HG03066 (cell line): ENCODE data around the gene RNF169.
"Not testable (repeated sequence)": the region's sequence is repeated elsewhere in the genome, so short reads cannot be mapped to it uniquely, and the experiment has no call there.

Experiments used
- ATAC-seq: cut with Tn5 transposase; IDR thresholded peaks from one replicate; pipeline ENCODE4 v1.9.1; 2021; ENCODE audit warnings: low read depth; ENCODE audit not compliant: unreplicated experiment

Gene RNF169

GRCh38 chr11:74726547-74727182 lies 22.0 kb upstream of the RNF169 start:
- no peak for ATAC-seq

GRCh38 chr11:74729397-74729796 lies 19.3 kb upstream of the RNF169 start:
- no peak for ATAC-seq

GRCh38 chr11:74730571-74731260 lies 17.9 kb upstream of the RNF169 start:
- ATAC-seq = no peak

GRCh38 chr11:74731301-74732094 lies 17.2 kb upstream of the RNF169 start, which contains the start of gene CHRDL2:
CHRDL2 (minus strand) TSS chr11:74731426; CDS start chr11:74730888, 538 bp downstream.
- ATAC-seq = no peak

DNA sequence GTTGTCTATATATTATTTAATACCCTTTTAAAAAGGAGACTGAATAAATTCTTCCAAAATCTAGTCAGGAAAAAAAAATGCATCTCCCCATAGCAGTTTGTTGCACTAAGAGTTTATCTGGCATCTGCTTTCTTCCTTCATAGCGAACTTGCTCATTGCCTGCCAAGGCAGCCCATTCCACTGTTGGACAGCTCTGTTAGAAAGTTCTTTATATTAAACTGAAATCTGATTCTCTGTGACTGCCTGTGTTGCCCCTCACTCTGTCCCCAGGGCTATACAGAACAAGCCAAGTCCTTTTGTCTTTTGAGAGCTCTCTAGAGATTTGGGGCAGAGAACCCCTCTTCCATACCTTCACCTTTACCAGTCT lies 14.1 kb upstream of the RNF169 start:
- ATAC-seq = no peak

- no peak for ATAC-seq
Measured at GRCh38 chr11:74735365-74735928, 13.2 kb upstream of the RNF169 start.

GRCh38 chr11:74736031-74736430 lies 12.6 kb upstream of the RNF169 start:
- ATAC-seq = no peak

DNA sequence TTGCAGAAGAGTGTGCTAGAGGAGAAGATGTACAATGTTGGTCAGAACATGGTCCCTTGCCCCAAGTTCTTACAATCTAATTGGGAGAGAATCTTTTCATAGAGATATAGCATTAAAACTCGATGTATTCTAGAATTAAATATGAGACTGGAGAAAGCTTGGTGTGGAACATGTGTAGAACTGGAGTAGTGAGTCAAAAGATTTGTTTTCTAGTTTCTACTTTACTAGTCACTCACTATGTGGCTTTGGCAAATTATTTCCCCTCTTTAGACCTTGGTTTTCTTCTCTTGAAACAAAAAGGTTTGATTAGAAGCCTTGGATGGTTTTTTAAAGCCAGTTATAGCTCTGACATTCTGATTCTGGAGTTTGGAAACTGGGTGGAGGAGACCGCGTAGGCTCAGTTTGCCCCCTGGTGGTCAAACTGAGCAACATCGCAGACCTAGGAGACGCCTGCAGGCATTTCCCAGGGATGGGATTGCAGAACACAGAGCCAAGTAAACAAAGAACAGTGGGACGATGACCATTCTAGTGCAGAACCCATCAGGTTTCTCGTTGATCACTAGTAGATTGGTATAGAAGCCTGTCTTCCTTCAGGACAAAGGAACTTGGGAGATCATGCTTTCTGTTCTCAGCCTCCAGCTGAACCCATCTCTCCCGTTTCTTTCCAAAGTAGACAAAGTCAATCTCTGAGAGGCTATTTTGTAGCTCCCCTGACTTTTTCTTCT lies 8.9 kb upstream of the RNF169 start:
- no peak for ATAC-seq

- ATAC-seq = no peak
Measured at GRCh38 chr11:74742070-74742469, 6.6 kb upstream of the RNF169 start.

DNA sequence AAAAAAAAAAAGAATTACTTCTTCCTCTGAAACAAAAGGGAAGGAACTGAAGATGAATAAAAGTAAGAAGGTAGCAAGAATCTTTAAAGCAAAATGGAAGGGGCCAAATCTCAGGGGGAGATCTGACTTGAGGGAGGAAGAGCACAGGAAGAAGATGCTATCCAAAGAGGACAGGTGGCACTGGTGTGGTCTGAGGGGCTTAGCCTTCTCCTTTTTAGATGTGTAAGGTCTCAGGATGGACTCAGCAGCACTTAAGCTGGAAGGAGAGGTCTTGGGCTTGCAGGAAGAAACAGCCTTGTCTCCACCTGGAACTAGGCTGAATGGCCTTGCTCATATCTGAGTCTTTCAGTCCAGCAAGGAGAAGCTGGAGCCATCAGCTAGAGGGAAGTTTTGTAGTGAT lies 5.0 kb upstream of the RNF169 start:
- no peak for ATAC-seq

DNA sequence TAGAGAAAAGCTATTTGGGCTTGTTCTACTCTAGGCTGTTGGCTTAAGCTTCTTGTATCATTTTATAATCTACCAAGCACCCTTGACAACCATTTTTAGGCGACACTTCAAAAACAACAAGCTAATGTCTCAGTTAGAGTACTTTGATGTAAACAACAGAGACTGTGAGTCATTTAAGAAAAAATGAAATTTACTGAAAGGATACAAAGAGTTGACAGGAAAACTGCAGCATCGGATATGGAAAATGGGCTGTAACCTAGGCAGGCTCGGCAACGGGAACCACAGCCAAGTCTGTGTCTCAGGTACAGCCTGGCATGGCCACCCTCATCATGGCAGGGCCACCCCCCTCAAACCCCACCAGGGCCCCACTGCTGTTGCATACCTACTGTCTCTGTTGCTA lies 4.4 kb upstream of the RNF169 start:
- no peak for ATAC-seq

DNA sequence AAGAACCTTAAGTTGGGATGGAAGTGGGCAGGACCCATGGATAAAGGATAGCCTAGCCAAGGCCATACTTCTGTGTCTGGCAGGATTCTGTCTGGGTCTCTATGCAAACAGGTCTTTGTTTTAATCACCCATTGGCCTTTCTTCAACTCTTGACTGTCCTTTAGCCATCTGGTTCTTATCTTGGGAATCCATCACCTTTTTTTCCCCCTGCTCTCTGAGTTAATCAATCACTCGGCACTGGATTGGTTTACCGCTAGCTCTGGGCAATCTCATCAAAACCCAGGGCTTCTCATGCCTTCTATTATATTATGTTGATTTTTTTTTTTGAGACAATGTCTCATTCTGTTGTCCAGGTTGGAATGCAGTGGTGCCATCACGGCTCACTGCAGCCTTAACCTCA lies 1.8 kb upstream of the RNF169 start:
- ATAC-seq = no peak

DNA sequence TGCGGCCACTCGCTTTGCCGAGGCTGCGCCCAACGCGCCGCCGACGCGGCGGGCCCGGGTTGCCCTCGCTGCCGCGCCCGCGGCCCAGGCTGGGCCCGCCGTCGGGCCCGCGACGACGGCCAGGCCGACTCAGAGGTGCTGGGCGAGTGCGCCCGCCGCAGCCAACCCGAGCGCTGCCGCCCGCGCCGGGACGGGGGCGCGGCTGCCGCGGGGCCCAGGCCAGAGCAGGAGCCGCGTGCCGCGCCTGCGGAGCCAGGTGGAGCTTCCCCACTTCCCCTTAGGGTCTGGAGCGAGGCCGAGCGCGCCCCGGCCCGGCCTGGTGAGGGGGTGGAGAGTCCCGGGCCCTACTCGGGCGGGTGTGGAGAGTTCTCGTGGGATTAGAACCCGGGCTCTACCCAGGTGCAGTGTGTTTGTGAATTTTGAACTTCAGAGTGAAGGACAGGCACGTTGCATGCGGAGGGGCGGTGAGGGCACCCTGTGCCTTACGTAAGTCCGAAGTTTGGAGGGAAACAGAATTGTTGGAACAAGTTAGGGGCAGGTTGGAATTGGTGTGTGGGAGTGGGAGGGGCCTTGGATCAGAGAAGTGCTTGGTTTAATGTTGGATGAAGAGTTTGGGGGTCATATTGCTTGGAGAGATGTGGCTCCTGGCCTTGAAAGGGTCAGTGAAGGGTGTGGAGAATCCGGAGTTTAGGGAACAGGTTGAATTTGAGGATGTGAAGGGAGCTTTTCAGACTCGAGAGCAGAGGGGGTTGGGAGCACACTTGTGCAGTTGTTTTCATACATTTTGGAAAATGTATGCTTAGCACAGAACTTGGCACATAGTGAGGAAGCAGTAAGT lies 697 bp downstream of the RNF169 start:
- peak; percentile 41 for ATAC-seq

DNA sequence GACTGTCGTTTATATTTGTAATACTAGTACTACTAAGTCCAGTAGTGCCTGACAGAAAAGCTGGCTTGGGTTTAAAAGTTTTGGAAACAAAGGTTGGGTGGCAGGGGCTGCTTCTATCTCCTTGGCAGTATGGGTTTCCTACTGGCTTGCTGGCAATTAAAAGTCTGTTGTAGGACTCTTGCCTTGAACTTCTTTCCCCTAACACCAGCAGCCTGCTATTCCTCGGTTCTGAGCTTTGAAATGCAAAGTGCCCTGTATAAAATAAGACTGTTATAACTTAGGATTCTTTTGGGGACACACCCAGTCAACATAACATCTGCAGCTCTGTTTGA lies 1.3 kb downstream of the RNF169 start:
- ATAC-seq = no peak

DNA sequence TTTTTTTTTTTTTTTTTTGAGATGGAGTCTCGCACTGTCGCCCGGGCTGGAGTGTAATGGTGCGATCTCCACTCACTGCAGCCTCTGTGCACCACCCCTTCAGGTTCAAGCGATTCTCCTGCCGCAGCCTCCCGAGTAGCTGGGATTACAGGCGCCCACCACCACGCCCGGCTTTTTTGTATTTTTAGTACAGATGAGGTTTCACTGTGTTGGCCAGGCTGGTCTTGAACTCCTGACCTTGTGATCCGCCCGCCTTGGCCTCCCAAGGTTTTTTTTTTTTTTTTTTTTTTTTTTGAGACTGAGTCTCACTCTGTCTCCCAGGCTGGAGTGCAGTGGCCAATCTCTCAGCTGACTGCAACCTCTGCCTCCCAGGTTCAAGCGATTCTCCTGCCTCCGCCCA lies 1.9 kb downstream of the RNF169 start:
- not testable (repeated sequence) for ATAC-seq

GRCh38 chr11:74751303-74751702 lies 2.7 kb downstream of the RNF169 start:
- no peak for ATAC-seq

DNA sequence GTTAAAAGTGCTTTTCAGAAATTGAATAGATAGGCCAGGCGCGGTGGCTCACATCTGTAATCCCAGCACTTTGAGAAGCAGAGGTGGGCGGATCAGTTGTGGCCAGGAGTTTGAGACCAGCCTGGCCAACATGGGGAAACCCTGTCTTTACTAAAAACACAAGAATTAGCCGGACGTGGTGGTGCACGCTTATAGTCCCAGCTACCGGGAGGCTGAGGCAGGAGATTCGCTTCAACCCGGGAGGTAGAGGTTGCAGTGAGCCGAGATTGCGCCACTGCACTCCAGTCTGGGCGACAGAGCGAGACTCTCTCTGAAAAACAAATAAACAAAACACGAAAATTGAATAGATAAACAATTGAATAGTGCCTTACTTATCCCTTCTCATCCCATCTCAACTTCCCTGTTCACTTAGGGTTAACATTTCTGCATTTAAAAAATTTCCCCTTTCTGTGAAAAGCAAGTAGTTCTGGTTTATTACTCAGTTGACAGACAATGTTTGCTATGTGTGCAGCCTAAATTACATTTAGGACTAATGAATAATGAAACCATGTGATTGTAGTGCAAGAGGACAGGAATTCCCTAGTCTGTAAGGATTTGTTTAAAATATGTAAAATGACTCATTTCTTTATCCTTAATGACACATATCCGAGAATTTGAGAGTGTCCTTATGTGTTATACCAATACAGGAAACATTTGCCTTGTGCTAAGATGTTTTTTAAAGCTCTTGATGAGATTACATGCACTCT lies 6.0 kb downstream of the RNF169 start:
- ATAC-seq = no peak

- ATAC-seq = no peak
Measured at GRCh38 chr11:74755395-74755995, 6.8 kb downstream of the RNF169 start.

- ATAC-seq = no peak
Measured at GRCh38 chr11:74756571-74756970, 7.9 kb downstream of the RNF169 start.
